ENCODE data around the gene UBE2Q2. TPM values are rescaled to one million over a fixed set of nuclear protein-coding genes. Genes with fewer than 3 reads are reported as not detected.

UBE2Q2 gene
- total and polyA plus RNA-seq, 9 of the 15 experiments (the other 6 are each of a cell fraction or from before 2014, with no cell fraction given), result 6.2 to 24.0 (median 16.2) TPM

DNA sequence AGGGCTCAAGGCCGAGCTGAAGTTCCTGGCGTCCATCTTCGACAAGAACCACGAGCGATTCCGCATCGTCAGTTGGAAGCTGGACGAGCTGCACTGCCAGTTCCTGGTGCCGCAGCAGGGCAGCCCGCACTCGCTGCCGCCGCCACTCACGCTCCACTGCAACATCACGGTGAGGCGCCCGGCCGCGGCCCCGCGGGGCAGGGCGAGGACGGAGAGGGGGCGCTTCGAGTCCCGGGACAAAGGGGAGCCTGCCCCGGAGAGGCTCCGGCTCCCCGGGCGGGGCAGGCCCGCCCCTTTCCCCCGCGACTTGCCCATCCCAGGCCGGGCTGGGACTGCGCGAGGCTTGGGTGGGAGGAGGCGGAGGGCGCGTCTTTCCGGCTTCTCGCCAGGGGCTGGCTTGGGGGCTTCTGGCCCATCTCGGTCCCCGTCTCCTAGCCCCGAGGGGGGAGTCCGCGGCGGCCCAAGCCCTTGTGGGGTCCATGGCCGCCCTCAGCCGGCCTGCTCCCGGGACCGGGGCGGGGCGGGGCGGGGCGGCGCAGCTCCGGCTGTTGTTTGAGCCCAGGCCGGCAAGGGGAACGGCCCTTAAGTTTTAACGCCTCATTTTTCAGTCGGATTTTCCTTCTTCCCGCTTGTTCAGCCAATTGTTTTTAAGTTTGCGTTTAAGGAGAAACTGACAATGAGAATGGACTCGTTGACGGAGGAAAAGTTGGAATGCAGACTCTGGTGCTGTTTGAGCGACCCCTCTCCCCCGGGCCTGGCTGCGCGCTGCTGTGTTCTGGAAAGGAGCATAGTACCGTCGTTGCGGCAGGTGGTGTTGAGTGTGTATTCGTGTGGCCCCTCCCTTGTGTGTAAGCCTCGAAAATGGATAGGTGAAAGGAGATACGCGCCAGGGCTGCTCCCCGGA, 683 bp downstream of the UBE2Q2 start (continued):
- TF ChIP-seq U2AF1 (optimal IDR thresholded peaks at IDR 0.05; ENCODE audit: low read depth, low read length), result peak; percentile 62
- TF ChIP-seq HMGN3 (IDR thresholded peaks at IDR 0.05; ENCODE audit: borderline replicate concordance, extremely low read depth, insufficient read length, low read depth, low read length), result peak; percentile 86
- peak; percentile 19; the same call in 1 of the 2 replicates for TF ChIP-seq POLR2G (IDR thresholded peaks at IDR 0.05; ENCODE audit: low read depth, low read length)
- peak; percentile 25; the same call in 1 of the 2 replicates for TF ChIP-seq EGR1 (conservative IDR thresholded peaks at IDR 0.05)
- TF ChIP-seq, protein P1, sequence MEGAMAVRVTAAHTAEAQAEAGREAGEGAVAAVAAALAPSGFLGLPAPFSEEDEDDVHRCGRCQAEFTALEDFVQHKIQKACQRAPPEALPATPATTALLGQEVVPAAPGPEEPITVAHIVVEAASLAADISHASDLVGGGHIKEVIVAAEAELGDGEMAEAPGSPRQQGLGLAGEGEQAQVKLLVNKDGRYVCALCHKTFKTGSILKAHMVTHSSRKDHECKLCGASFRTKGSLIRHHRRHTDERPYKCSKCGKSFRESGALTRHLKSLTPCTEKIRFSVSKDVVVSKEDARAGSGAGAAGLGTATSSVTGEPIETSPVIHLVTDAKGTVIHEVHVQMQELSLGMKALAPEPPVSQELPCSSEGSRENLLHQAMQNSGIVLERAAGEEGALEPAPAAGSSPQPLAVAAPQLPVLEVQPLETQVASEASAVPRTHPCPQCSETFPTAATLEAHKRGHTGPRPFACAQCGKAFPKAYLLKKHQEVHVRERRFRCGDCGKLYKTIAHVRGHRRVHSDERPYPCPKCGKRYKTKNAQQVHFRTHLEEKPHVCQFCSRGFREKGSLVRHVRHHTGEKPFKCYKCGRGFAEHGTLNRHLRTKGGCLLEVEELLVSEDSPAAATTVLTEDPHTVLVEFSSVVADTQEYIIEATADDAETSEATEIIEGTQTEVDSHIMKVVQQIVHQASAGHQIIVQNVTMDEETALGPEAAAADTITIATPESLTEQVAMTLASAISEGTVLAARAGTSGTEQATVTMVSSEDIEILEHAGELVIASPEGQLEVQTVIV (CRISPR knock-in tag; IDR thresholded peaks at IDR 0.05; ENCODE audit: borderline replicate concordance), result no peak
- no peak for TF ChIP-seq SREBF1 (IDR thresholded peaks at IDR 0.05; ENCODE audit: borderline replicate concordance, low read depth, low read length)
- TF ChIP-seq NFRKB (IDR thresholded peaks at IDR 0.05; ENCODE audit: low read depth), result peak; percentile 33
- TF ChIP-seq, protein P2, sequence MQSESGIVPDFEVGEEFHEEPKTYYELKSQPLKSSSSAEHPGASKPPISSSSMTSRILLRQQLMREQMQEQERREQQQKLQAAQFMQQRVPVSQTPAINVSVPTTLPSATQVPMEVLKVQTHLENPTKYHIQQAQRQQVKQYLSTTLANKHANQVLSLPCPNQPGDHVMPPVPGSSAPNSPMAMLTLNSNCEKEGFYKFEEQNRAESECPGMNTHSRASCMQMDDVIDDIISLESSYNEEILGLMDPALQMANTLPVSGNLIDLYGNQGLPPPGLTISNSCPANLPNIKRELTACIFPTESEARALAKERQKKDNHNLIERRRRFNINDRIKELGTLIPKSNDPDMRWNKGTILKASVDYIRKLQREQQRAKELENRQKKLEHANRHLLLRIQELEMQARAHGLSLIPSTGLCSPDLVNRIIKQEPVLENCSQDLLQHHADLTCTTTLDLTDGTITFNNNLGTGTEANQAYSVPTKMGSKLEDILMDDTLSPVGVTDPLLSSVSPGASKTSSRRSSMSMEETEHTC (IDR thresholded peaks at IDR 0.05), result 0 out of 2 replicates have a peak, but pooled peaks have one; percentile 13
- TF ChIP-seq L3MBTL2 (IDR thresholded peaks at IDR 0.05), result peak; percentile 79
- TF ChIP-seq, protein P3, sequence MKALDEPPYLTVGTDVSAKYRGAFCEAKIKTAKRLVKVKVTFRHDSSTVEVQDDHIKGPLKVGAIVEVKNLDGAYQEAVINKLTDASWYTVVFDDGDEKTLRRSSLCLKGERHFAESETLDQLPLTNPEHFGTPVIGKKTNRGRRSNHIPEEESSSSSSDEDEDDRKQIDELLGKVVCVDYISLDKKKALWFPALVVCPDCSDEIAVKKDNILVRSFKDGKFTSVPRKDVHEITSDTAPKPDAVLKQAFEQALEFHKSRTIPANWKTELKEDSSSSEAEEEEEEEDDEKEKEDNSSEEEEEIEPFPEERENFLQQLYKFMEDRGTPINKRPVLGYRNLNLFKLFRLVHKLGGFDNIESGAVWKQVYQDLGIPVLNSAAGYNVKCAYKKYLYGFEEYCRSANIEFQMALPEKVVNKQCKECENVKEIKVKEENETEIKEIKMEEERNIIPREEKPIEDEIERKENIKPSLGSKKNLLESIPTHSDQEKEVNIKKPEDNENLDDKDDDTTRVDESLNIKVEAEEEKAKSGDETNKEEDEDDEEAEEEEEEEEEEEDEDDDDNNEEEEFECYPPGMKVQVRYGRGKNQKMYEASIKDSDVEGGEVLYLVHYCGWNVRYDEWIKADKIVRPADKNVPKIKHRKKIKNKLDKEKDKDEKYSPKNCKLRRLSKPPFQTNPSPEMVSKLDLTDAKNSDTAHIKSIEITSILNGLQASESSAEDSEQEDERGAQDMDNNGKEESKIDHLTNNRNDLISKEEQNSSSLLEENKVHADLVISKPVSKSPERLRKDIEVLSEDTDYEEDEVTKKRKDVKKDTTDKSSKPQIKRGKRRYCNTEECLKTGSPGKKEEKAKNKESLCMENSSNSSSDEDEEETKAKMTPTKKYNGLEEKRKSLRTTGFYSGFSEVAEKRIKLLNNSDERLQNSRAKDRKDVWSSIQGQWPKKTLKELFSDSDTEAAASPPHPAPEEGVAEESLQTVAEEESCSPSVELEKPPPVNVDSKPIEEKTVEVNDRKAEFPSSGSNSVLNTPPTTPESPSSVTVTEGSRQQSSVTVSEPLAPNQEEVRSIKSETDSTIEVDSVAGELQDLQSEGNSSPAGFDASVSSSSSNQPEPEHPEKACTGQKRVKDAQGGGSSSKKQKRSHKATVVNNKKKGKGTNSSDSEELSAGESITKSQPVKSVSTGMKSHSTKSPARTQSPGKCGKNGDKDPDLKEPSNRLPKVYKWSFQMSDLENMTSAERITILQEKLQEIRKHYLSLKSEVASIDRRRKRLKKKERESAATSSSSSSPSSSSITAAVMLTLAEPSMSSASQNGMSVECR (CRISPR knock-in tag; IDR thresholded peaks at IDR 0.05), result peak; percentile 15
- peak; percentile 80 for TF ChIP-seq RBBP5 (IDR thresholded peaks at IDR 0.05; ENCODE audit: borderline replicate concordance, insufficient read depth, low read length, poor library complexity, severe bottlenecking)
- TF ChIP-seq PYGO2 (tag; IDR thresholded peaks at IDR 0.05), result no peak
- TF ChIP-seq CCNT2 (IDR thresholded peaks at IDR 0.05; ENCODE audit: borderline replicate concordance, extremely low read depth, insufficient read length, low read depth, low read length), result no peak

All from K562 (cell line).